CD4-positive, alpha-beta T cell treated with Interferon gamma for 1 hour (primary cell): ENCODE results near the gene STPG3.

Experiments used
- DNase-seq: peaks from one replicate; pipeline ENCODE4 v3.0.0-alpha.2; 2020

STPG3 gene

DNA sequence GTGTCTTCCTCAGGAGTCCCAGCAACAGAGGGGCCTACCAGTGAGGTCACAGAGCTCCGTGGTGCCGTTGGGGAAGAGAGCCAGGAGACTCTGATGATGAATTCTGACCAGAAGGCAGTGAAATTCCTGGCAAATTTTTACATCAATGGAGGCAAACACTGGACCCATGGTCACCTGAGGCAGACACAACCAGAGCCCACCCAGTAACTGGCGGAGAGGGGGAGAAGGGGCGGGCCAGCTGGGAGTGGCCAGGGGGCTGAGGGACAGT, at the start of gene STPG3:
TSS of gene STPG3 (plus strand) at position 93 of the 268 bp plus-strand sequence. CDS start at position 94, 1 bp downstream.
- DNase-seq: no peak

DNA sequence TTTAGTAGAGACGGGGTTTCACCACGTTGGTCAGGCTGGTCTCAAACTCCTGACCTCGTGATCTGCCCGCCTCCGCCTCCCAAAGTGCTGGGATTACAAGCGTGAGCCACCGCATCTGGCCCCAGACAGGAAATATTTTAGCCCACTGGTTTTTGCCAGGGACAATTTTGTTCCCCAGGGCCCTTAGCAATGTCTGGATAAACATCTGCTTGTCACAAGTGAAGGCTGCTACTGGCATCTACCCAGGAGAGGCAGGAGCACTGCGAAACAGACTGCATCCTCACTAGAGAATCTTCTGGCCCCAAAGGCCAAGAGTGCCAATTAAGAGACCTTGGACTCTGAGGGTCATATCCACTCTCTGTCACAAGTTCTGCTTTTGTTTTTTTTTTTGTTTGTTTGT, 48.1 kb upstream of the STPG3 start:
- DNase-seq: no peak

DNA sequence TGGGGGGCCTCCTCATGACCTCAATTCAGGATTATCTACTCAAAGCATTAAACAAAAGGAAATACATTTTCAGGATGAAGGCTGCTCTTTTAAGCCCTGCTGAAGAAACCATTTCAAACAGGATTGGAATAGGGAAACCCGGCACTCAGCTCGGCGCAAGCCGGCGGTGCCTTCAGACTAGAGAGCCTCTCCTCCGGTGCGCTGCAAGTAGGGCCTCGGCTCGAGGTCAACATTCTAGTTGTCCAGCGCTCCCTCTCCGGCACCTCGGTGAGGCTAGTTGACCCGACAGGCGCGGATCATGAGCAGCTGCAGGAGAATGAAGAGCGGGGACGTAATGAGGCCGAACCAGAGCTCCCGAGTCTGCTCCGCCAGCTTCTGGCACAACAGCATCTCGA, 46.4 kb upstream of the STPG3 start:
- no peak for DNase-seq

DNA sequence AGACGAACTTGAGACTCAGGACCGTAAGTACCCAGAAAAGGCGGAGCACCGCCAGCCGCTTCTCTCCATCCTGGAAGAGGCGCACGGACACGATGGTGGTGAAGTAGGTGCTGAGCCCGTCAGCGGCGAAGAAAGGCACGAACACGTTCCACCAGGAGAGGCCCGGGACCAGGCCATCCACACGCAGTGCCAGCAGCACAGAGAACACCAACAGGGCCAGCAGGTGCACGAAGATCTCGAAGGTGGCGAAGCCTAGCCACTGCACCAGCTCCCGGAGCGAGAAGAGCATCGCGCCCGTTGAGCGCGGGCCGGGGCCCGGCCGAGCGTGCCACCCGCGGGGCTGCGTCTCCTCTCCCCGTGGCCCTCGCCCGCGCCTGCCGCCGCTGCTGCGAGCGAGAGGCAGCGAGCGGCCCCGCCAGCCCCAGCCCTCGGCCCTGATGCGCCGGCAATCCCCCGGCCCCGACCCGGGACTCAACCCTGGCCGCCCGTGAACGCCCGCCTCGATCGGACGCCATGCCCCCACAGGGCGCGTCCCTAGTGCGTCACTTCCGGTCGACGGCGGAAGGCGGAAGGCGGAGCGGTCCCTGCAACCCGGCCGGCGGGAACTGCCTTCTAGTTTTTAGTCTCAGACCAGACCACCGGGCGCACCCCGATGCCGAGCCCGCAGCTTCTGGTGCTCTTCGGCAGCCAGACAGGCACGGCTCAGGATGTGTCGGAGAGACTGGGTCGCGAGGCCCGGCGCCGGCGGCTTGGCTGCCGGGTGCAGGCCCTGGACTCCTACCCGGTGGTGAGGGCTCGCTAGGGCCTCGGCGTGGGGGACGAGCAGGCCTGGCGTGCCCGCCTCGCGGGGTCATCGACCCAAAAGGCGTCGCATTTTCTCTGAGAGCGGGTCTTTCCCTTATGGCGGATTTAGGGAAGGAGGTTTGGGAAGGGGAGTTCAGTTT, 45.7 kb upstream of the STPG3 start, which contains the start of the genes NDOR1 and TMEM203:
TSS of gene NDOR1 (plus strand) at position 575 of the 944 bp plus-strand sequence. CDS start at position 653, 78 bp downstream.
TSS of gene TMEM203 (minus strand) at position 523 of the 944 bp plus-strand sequence. CDS start at position 289, 234 bp downstream.
- peak; percentile 87 for DNase-seq

DNA sequence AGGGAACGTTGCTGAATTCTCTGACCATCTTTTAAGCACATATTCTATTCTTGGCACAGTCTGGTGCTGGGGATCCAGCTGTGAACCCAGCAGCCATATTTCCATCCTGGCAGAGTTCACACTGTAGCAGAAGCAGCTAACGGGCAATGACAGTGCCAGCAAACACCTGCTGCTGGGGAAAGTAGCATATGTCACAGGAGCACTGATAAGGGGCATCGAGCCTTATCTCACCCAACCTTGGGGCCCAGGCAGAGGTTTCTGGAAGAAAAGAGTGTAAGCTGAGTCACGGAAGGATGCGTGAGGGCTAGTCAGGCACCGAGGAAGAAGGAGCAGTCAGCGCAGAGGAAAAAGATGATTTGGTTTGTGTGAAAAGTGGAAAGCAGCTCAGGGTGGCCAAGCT, 44.5 kb upstream of the STPG3 start:
- no peak for DNase-seq

DNA sequence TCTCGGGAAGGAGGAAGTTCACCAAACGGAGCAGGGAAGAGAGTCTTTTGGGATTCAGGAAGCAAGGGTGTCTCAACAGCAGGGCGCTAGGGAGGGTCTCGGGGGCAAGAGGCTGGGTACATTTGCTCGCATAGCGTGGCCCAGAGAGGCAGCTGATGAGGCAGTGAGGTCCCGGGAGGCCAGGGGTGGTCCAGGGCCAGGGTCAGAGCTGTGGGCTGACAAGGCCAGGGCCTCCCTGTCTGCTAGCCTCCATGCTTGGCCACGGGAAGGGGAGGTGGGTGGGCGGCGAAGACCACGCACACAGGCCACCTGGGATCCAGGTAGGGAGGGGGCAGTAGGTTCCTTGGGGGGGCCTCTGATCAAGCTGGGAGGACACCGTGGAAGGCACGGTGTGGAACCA, 39.6 kb upstream of the STPG3 start:
- no peak for DNase-seq

DNA sequence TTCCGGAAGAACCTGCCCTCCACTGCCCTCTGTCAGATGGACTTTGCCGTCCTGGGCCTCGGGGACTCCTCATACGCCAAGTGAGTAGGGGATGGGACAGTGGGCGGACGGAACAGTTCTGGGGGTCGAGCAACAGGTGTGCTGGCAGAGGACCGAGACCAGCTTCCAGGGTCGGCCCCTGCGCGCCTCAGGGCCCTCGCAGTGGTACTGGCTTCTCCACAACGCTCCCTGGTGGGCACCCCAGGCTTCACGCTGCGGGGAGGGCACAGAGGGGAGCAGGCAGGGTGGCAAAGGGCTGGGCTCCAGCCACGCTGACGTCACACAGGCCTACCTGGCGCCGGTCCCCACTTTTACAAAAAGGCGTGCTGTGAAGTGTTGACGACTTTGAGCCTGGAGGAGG, 38.6 kb upstream of the STPG3 start:
- DNase-seq: no peak

DNA sequence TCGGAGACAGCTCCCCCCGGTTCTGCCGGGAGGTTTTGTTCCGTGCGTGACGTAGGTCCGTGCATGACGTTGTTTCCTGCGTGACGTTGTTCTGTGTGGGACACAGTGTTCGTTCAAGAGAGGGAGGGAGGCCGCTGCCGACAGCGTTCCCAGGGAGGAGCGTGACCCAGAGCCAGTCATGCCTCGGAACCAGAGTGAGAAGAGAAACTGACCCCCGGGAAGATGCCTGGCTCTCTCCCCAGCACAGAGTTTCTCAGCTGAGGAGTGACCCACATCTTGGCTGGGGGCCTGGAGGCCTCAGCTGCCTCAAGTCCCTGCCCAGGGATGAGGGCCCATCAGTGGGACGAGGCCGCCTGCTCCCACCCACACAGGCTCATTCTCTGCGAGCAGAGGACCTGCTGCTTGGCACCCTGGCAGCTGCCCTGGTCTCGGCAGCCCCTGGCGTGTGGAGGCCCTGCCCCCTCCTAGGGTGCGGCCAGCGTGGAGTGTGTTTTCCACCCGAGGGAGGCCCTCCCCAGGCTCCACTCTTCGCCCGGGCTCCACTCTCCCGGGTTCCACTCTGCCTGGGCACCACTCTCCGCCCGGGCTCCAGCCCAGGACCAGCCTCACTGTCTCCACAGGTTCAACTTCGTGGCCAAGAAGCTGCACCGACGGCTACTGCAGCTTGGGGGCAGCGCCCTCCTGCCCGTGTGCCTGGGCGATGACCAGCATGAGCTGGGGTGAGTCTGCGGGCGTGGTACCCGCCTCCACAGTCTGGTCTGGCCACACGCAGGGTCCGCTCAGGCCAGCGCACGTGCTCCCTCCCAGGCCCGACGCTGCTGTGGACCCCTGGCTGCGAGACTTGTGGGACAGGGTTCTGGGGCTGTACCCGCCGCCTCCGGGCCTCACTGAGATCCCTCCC, 37.7 kb upstream of the STPG3 start:
- no peak for DNase-seq

DNA sequence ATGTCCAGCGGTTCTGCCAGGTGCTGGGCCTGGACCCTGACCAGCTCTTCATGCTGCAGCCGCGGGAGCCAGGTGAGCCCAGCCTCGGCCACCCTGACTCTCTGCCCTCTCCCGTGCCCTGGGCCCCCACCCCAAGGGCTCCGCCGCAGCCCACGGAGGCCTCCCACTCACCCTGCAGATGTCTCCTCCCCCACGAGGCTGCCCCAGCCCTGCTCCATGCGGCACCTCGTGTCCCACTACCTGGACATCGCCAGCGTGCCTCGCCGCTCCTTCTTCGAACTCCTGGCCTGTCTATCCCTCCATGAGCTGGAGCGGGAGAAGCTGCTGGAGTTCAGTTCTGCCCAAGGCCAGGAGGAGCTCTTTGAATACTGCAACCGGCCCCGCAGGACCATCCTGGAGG, 36.5 kb upstream of the STPG3 start:
- no peak for DNase-seq

DNA sequence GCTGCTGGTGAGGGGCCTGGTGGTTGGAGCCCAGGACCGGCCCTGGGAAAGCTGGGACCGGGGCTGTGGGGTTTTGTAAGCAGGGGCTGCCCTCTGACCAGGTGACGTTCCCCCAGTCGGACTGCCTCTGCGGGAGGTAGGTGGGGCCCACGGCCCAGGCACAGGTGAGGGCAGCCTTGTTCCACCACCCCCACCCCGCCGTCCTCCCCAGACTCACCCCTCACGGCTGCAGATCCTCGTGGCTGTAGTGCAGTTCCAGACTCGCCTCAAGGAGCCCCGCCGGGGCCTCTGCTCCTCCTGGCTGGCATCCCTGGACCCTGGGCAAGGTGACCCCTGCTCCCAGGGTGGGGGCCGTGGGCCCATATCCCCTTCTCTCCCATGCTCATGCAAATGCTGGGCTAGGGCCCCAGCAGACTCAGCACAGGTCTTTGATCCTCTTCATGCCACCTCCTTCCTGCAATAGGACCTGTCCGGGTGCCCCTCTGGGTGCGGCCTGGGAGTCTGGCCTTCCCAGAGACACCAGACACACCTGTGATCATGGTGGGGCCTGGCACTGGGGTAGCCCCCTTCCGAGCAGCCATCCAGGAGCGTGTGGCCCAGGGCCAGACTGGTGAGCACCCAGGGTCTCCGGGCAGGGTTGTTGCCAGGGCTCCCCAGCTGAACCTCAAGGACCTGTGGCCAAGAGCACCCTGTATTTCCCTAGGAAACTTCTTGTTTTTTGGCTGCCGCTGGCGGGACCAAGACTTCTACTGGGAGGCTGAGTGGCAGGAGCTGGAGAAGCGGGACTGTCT, 35.7 kb upstream of the STPG3 start:
- DNase-seq: no peak

DNA sequence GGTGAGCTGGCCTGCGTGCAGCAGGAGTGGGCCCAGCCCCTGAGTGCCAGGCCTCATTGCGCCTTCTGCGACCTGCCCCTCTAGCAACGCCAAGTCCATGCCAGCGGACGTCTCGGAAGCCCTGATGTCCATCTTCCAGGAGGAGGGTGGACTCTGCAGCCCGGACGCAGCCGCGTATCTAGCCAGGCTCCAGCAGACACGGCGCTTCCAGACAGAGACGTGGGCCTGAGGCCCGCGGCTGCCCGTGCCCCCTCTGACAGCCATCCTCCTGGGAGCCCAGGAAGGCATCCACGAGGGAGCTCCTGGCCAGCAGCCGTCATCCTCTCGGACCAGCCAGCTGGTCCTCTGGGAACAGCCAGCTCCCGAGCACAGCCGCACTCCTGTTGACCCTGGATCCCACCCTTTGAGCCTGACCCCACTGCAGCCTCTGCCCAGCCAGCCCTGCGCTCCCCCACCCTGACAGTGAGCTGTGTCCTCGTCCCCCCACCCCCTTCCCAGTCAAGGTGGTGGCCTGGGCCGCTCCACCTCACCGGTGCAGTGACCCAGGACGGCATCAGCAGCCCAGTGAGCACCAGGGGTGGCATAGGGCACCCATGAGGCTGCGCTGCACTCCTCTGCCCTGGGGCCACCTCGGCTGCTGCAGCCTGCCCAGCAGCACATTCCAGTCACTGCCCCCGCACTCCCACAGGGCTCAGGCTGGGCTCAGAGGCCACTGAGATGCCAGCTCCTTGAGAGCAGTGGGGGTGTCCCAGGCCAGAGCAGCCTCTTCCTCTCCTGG, 34.7 kb upstream of the STPG3 start:
- no peak for DNase-seq

DNA sequence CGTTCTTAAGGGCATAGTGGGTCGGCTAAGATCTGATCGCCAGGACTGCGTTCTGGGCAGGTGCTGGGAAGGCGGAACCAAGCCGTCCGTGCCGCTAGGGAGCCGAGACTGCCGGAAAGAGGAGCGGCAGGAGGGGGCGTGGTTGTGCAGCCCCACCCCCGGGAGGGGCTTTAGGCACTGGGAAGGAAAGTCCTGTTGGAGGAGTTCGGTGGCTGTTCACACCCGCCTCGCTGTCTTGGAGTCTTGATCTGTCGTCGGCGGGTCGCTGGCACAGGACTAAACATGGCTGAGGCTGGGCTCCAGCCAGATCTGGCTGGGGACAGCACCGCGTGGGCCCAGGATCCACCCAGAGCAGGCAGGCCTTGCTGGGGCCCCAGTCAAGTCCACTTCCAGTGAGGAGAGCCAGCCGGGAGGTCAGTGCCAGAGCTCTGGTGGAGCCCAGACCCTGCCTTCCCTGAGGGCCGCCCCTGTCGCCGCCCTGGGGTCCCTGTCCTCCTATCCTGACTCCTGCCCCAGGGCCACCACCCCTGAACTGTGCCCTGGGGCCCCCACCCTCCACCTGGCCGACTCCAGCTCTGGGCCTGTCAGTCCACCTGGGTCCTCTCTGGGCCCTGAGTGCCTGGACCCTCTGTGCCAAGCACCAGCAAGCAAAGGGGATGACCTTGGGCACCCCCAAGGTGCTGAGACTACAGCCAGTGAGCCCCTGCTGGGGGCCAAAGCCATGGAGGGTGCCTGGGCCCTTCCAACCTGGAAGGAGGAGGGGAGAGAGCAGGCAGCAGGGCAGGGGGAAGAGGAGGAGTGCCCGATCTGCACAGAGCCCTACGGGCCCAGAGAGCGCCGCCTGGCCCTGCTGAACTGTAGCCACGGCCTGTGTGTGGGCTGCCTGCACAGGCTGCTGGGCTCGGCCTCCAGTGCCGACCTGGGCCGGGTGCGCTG, 33.5 kb upstream of the STPG3 start:
- no peak for DNase-seq

DNA sequence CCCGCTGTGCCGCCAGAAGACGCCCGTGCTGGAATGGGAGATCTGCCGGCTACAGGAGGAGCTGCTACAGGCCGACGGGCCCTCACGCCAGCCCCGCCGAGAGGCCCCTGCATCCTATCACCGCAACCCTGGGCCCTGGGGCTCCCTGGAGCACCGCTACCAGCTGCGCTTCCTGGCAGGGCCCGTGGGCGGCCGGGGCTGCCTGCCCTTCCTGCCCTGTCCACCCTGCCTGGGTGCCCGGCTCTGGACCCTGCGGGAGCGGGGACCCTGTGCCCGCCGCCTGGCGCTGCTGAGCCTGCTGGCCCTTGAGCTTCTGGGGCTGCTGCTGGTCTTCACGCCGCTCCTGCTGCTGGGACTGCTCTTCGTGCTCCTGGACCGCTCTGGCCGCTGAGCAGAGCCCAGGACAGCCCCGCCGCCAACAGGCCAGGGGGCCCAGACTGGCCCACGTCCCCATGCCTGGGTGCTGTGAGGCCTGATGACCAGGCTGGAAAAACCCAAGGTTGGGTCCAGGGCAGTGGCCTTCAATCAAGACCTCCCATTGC, 32.8 kb upstream of the STPG3 start:
- DNase-seq: no peak

DNA sequence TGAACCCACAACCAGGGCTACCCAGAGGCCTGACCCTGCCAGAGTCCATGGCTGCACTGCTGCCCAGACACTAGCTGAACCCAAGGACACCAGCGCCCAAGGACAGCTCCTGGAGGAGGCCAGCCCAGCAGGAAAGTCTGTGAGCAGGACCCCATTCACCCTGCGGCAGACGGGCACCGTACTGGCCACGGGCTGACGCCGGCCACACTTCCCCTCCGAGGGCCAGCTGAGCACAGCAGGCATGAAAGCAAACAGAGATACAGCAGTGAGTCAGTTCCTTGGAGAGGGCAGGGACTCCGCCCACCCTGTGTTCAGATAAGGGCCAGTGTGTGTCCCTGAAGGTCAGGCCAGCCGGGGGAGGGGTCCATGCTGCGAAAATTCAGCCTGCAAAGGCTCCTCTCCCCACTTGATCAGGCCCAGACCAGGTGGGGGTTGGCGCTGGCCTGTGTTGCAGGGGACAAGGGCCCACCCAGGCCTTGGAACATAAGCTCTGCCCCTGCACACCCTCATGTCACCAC, 32.3 kb upstream of the STPG3 start:
- DNase-seq: no peak

DNA sequence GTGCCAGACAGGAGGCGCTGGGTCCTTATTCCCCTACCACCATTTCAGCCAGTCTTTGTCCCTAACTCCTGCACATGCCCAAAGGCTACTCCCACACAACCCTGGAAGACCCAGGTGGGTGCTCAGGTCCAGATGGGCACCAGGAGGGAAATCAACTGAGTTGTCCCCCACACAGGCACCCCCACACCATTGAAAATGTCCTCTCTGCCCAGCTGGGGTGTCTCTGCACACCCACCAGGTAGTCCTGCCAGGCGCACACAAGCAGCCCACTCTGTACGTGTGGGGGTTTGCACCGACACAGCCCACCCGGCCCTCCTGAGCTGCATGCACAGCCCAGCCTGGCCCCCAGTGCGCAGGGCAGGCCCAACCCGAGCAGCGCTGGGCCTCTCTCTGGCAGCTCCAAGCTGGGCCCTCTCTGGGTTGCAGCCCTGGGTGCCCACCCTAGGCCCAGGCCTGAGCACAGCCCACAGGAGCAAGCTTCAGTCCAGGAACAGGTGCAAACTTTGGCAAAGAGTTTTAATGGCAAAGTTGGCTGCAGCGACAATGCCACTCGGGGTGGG, 31.2 kb upstream of the STPG3 start:
- no peak for DNase-seq

DNA sequence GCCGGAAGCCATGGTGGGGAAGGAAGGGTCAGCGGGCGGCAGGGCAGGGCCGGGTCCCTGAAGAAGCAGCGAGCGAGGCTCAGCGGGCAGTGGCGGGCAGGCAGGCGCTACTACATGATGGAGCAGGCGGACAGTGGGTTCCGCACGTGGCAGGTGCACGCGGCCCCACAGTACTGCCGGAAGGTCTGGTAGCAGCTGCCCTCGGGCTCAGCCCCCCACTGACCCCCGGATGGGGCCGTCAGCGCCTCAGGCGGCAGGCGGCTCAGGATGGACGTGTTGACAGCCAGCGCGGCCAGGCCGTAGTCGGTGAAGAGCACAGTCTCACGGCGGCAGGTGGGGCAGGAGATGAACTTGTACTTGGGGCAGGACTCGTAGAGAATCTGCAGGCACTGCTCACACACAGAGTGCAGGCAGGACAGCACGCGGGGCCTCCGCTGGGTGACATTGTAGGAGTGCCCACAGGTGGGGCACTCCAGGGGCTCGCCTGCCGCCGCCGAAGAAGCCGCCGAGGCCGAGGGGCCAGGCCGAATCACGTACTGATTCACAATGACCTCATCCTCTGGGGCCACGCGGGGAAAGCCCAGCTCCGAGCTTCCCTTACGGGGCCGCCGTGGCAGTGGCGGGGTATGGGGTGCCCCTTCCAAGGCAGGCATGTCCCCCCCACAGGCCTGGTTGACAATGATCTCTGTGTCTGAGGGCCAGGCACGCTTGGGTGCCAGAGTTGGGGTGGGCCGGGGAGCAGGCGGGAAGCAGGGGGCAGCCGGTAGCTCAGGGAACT, 30.6 kb upstream of the STPG3 start:
- no peak for DNase-seq

DNA sequence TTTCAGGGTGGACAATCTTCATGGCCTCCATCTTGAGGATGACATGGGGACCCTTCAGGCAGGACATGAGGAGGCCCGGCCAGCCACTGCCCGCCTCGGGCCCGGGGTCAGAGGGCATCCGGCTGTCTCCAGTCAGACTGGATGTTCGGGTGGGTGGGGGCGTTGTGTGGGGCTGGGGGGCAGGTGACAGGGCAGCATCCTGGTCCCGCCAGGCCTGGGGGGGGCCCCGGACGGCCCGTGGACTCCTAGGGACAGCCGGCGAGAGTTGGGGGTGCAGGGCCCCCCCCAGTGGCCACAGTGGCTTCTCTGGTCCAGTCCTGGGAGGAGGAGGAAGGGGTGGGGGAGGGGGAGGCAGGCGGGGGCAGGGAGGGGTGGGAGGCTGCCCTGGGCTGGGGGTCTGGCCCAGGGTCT, 30.0 kb upstream of the STPG3 start:
- DNase-seq: no peak

DNA sequence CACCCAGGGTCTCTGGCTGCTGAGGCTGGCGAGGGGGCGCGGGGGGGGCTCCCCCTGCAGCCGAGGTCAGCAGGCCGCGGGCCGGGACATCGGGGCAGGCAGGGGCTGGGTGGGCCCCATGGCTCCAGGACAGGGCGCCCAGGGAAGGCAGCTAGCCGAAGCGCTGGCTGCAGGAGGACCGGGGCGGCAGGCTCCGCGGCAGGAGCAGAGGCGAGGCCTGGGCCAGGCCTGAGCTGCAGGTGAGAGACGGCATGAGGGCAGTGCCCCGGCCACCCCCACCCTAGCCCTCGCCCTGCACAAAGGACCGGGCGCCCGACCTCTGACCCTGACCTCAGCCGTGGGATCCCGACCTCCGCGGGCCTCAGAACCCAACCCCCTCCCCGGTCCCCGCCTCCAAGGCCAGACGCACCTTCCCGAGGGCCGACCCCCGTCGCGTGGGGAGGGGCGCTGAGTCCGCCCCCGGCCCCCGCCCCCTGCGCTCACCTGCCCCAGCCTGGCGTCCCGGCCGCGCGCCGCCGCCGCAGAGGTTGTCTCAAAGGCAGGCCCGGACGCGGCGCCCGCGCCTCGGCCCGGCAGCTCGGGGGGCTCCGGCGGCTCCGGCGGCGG, 29.5 kb upstream of the STPG3 start:
- DNase-seq: no peak
